Esophagus squamous epithelium (tissue), 5 donors: ENCODE results near the gene CDK15. TPM values are rescaled to one million over a fixed set of nuclear protein-coding genes. Genes with fewer than 3 reads are reported as not detected.

Source experiments
- DNase-seq: peaks from one replicate; lab custom pipeline; 2025; lab: John Stamatoyannopoulos, UW
- H3K27ac ChIP-seq, 4 donors: fragments of 200-600 bp; sonication (generic); one replicate each; pipeline ENCODE4 v1.5.1; 2016 to 2019; ENCODE audit warnings: mild to moderate bottlenecking in 1 of 4
- H3K27me3 ChIP-seq, 4 donors: fragments of 200-600 bp; sonication (generic); 1 replicate in 3 of 4; 2 replicates in 1 of 4; pipeline versions ENCODE4 v1.5.1 to v1.6.0; 2017 to 2021; ENCODE audit warnings: antibody characterized with exemption in 1 of 4
- H3K36me3 ChIP-seq, 3 donors: fragments of 200-600 bp; sonication (generic); one replicate each; pipeline ENCODE4 v1.5.1; 2016 to 2019
- H3K4me1 ChIP-seq, 3 donors: fragments of 200-600 bp; sonication (generic); one replicate each; pipeline ENCODE4 v1.5.1; 2017 to 2019
- H3K4me3 ChIP-seq, 4 donors: fragments of 200-600 bp; sonication (generic); 1 replicate in 3 of 4; 2 replicates in 1 of 4; pipeline ENCODE4 v1.5.1; 2016 to 2019; ENCODE audit warnings: mild to moderate bottlenecking in 2 of 4, moderate library complexity in 1 of 4
- H3K9me3 ChIP-seq, 3 donors: fragments of 200-600 bp; sonication (generic); one replicate each; pipeline ENCODE4 v1.5.1; 2016 to 2019
- CTCF ChIP-seq, 6 experiments: fragments of 450-650 bp in 4 of 6; fragments of 200-600 bp in 2 of 6; sonication (generic) in 2 of 6; IDR thresholded peaks; one replicate each; pipeline ENCODE4 v1.5.1; 2016 to 2019; ENCODE audit warnings: antibody characterized with exemption in 6 of 6, mild to moderate bottlenecking in 4 of 6, moderate library complexity in 4 of 6
- POLR2A ChIP-seq, 4 donors: fragments of 450-650 bp; IDR thresholded peaks; one replicate each; pipeline ENCODE4 v1.6.1; 2017; ENCODE audit warnings: antibody characterized with exemption in 4 of 4, mild to moderate bottlenecking in 4 of 4, moderate library complexity in 3 of 4
- WGBS, 2 donors: methylation state at CpG; one replicate each; pipeline ENCODE4 v1.1.5; 2018; 5-methylcytosine and 5-hydroxymethylcytosine counted together
- intact Hi-C: fragments of 100-400 bp; cut with DNase I; formaldehyde crosslinking; loops from one replicate; pipeline ENCODE4 v1.15.0; 2022
- total RNA-seq, 4 donors: library from RNA; depleted of rRNA; stranded (reverse); fragments of >200 nt; gene quantifications; one replicate each; pipeline ENCODE4 v1.1.0, GENCODE V29; 2016
- donor health status: DM: yes; HTN: yes; CAD: no.

Gene CDK15
- total RNA-seq, 4 donors from 2014 or later: 0.23 to 6.1 TPM; not detected in 2

GRCh38 chr2:201765799-201766198 lies 40.5 kb upstream of the CDK15 start:
- no peak overlapping the region for H3K4me3 ChIP-seq
- no peak for DNase-seq
- H3K27me3 ChIP-seq: no peaks in the 10 kb centered on the region
- H3K9me3 ChIP-seq: no peaks in the 10 kb centered on the region
- intact Hi-C loops: no loop called here
- H3K27ac ChIP-seq: no peak overlapping the region
- H3K4me1 ChIP-seq: no peaks in the 10 kb centered on the region
- TF ChIP-seq CTCF (IDR thresholded peaks at IDR 0.05) (no peak), POLR2A (IDR thresholded peaks at IDR 0.05) (no peak)
- peaks cover 0 to 61% (median 3%) of the 10 kb centered on the region in 3 donors for H3K36me3 ChIP-seq

- no peak overlapping the region for H3K4me3 ChIP-seq
- intact Hi-C loops: no loop called here
- TF ChIP-seq CTCF (IDR thresholded peaks at IDR 0.05): no peak
- TF ChIP-seq POLR2A (IDR thresholded peaks at IDR 0.05): no peak
- peaks cover 0 to 30% (median 0%) of the 10 kb centered on the region in 3 donors for H3K36me3 ChIP-seq
- H3K4me1 ChIP-seq: no peaks in the 10 kb centered on the region
- no peaks in the 10 kb centered on the region for H3K27me3 ChIP-seq
- no peak overlapping the region for H3K27ac ChIP-seq
- no peaks in the 10 kb centered on the region for H3K9me3 ChIP-seq
- WGBS, 2 donors: 86 to 88% methylated on average over 1 of the region's 1 CpG
- DNase-seq: no peak
Observed at GRCh38 chr2:201768918-201769317, 37.4 kb upstream of the CDK15 start.

GRCh38 chr2:201769666-201770373 lies 36.5 kb upstream of the CDK15 start:
- no peak overlapping the region for H3K4me3 ChIP-seq
- intact Hi-C loops: no loop called here
- 81 to 87% methylated on average over 4 of the region's 4 CpGs for WGBS, 2 donors
- no peak for TF ChIP-seq CTCF (IDR thresholded peaks at IDR 0.05)
- TF ChIP-seq POLR2A (IDR thresholded peaks at IDR 0.05): no peak
- H3K27ac ChIP-seq: no peak overlapping the region
- H3K9me3 ChIP-seq: no peaks in the 10 kb centered on the region
- DNase-seq: no peak
- no peaks in the 10 kb centered on the region for H3K27me3 ChIP-seq
- H3K36me3 ChIP-seq: peaks cover 0 to 23% (median 0%) of the 10 kb centered on the region in 3 donors
- no peaks in the 10 kb centered on the region for H3K4me1 ChIP-seq

DNA sequence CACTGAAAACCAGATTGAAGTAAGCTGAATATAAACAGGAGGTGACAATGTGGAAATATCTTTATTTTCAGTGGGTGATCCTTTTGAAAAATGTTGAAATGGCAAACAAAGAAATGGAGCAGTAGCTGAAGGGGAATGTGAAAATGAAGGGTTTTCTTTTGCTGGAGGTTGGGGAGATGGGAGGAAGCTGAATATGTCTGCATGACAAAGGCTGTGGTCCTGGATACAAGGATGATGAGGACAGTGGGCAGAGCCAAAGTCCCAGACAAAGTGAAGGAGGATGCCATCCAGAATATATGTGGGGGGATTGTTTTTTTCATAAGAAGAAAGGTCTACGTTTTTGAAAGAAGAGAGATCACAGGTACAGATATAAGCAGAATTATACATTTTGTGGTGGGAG lies 32.3 kb upstream of the CDK15 start:
- no peak for DNase-seq
- no peak overlapping the region for H3K4me3 ChIP-seq
- 70 to 77% methylated on average over 1 of the region's 1 CpG for WGBS, 2 donors
- no peaks in the 10 kb centered on the region for H3K36me3 ChIP-seq
- no peaks in the 10 kb centered on the region for H3K27me3 ChIP-seq
- intact Hi-C loops: no loop called here
- TF ChIP-seq CTCF (IDR thresholded peaks at IDR 0.05) (no peak), POLR2A (IDR thresholded peaks at IDR 0.05) (no peak)
- no peak overlapping the region for H3K27ac ChIP-seq
- no peaks in the 10 kb centered on the region for H3K9me3 ChIP-seq
- H3K4me1 ChIP-seq: peaks cover 0 to 1% (median 0%) of the 10 kb centered on the region in 3 donors

DNA sequence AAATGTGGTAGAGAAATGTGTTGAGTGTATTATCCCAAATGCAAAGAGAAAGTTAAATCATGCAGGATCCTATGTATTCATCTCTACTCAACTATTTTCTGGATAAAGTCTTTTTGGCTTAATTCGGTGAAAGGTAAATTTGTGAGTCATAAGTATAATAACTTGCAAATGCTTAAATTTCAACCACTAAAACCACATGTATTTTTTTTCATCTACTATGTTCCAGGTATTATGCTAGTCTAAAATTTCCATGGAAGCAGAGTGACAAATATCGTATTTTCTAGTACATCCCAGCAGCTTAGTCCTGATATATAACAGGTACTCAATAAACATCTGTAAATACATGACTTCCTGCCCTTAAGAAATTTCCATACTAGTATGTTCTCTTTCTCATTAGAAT lies 31.8 kb upstream of the CDK15 start:
- TF ChIP-seq CTCF (IDR thresholded peaks at IDR 0.05) (no peak), POLR2A (IDR thresholded peaks at IDR 0.05) (no peak)
- WGBS, 2 donors: 70 to 75% methylated on average over 2 of the region's 2 CpGs
- H3K36me3 ChIP-seq: no peaks in the 10 kb centered on the region
- no peaks in the 10 kb centered on the region for H3K27me3 ChIP-seq
- H3K4me3 ChIP-seq: no peak overlapping the region
- no peak overlapping the region for H3K27ac ChIP-seq
- H3K4me1 ChIP-seq: peaks cover 0 to 7% (median under 1%) of the 10 kb centered on the region in 3 donors
- intact Hi-C loops: no loop called here
- H3K9me3 ChIP-seq: no peaks in the 10 kb centered on the region
- no peak for DNase-seq
